Sciatic nerve (tissue), 2 donors: ENCODE data around the gene BSCL2. TPM values are rescaled to one million over a fixed set of nuclear protein-coding genes. Genes with fewer than 3 reads are reported as not detected.
A peak's percentile ranks its signal among the peaks of the same experiment; 100 is the strongest.
"Not testable (repeated sequence)": the region's sequence is repeated elsewhere in the genome, so short reads cannot be mapped to it uniquely, and the experiment has no call there.

Source experiments
- ATAC-seq: fragments of 200-7000 bp; cut with Tn5 transposase; one replicate; pipeline ENCODE4 v1.9.1; 2020; ENCODE audit warnings: mild to moderate bottlenecking, moderate library complexity
- DNase-seq: peaks from one replicate; pipeline ENCODE4 v3.0.0-alpha.2; 2020; ENCODE audit warnings: low spot score
- intact Hi-C: fragments of 100-400 bp; cut with DNase I; formaldehyde crosslinking; loops from one replicate; pipeline ENCODE4 v1.14.2; 2022
- total RNA-seq: library from RNA; stranded (reverse); fragmentation: NEBNext Ultra II Directional; extraction: Animal tissue kit (Norgen Biotek cat#: 25700); gene quantifications from one replicate; pipeline ENCODE4 v1.2.1, GENCODE V29; 2021
- donor health status: DM: no; HTN: no; CAD: no.
- donor health status: DM: no; HTN: no; CAD: no.

BSCL2 gene
- total RNA-seq, 1 donor from 2014 or later = 44.5 TPM

GRCh38 chr11:62694455-62695167, 12.6 kb downstream of the BSCL2 start:
- intact Hi-C loops = no loop called here
- ATAC-seq = peak; percentile 82
- DNase-seq = peak; percentile 88

- DNase-seq, intact Hi-C loops, ATAC-seq: not testable (repeated sequence)
These were observed 13.6 kb downstream of the BSCL2 start for GRCh38 chr11:62693624-62694023.

- ATAC-seq = peak; percentile 96
- peak; percentile 89 for DNase-seq
- intact Hi-C loops = no loop called here
These were observed 17.6 kb downstream of the BSCL2 start, which contains the start of gene LRRN4CL for GRCh38 chr11:62689421-62690183. Gene LRRN4CL, minus strand, starts transcription at chr11:62689530. Its CDS starts 1,022 bp downstream, at chr11:62688508.

- ATAC-seq = no peak
- intact Hi-C loops = no loop called here
- DNase-seq = no peak
These were observed 18.7 kb downstream of the BSCL2 start for GRCh38 chr11:62688491-62688890.

GRCh38 chr11:62687508-62688396, 19.5 kb downstream of the BSCL2 start:
- ATAC-seq (peak; percentile 52), DNase-seq (no peak)
- intact Hi-C loops = no loop called here

- ATAC-seq (no peak), DNase-seq (no peak)
- intact Hi-C loops = no loop called here
These were observed 24.7 kb downstream of the BSCL2 start for GRCh38 chr11:62682518-62682917.

- intact Hi-C loops = no loop called here
- ATAC-seq = peak; percentile 72
- no peak for DNase-seq
These were observed 26.4 kb downstream of the BSCL2 start for GRCh38 chr11:62680825-62681240.

- intact Hi-C loops = no loop called here
- DNase-seq (peak; percentile 94), ATAC-seq (peak; percentile 94)
These were observed 28.2 kb downstream of the BSCL2 start, which contains the start of gene UBXN1 for GRCh38 chr11:62678770-62679696. Gene UBXN1, minus strand, starts transcription at chr11:62679073. Its CDS starts 150 bp downstream, at chr11:62678923.

- intact Hi-C loops = no loop called here
- no peak for ATAC-seq
- no peak for DNase-seq
These were observed 28.8 kb downstream of the BSCL2 start for GRCh38 chr11:62678433-62678769.

- DNase-seq = no peak
- intact Hi-C loops = no loop called here
- no peak for ATAC-seq
These were observed 29.5 kb downstream of the BSCL2 start for GRCh38 chr11:62677714-62678113.

- no peak for DNase-seq
- intact Hi-C loops = no loop called here
- no peak for ATAC-seq
These were observed 30.1 kb downstream of the BSCL2 start for GRCh38 chr11:62677156-62677555.

GRCh38 chr11:62676698-62677097, 30.5 kb downstream of the BSCL2 start:
- DNase-seq = no peak
- intact Hi-C loops = no loop called here

GRCh38 chr11:62675415-62675814, 31.8 kb downstream of the BSCL2 start:
- intact Hi-C loops, ATAC-seq, DNase-seq: not testable (repeated sequence)

More at GRCh38 chr11:62676698-62677097, 30.5 kb downstream of the BSCL2 start:
- no peak for ATAC-seq

- intact Hi-C loops = no loop called here
- DNase-seq (no peak), ATAC-seq (no peak)
These were observed 34.1 kb downstream of the BSCL2 start for GRCh38 chr11:62673196-62673525.

- DNase-seq (peak; percentile 81), ATAC-seq (peak; percentile 93)
- intact Hi-C loops = no loop called here
These were observed 35.4 kb downstream of the BSCL2 start, which contains the start of the genes LBHD1 and UQCC3 for GRCh38 chr11:62671608-62672389. Gene LBHD1, minus strand, starts transcription at chr11:62672267. Its CDS starts 2,236 bp downstream, at chr11:62670031. Gene UQCC3, plus strand, starts transcription at chr11:62671673. Its CDS starts 73 bp downstream, at chr11:62671746.

- DNase-seq = no peak
- peak; percentile 54 for ATAC-seq
- intact Hi-C loops = no loop called here
These were observed 36.0 kb downstream of the BSCL2 start for GRCh38 chr11:62671236-62671607.

GRCh38 chr11:62669420-62670161, 37.6 kb downstream of the BSCL2 start:
- DNase-seq (no peak), ATAC-seq (no peak)
- intact Hi-C loops = loop anchor here (5.0 kb wide), 1 partner anchor 1752 kb away; no protein-coding TSS in a partner anchor
